ENCODE measurements around the gene GIN1. TPM values are rescaled to one million over a fixed set of nuclear protein-coding genes. Genes with fewer than 3 reads are reported as not detected.

The GIN1 gene
- total RNA-seq, 1 donor from 2014 or later, result 11.5 TPM

DNA sequence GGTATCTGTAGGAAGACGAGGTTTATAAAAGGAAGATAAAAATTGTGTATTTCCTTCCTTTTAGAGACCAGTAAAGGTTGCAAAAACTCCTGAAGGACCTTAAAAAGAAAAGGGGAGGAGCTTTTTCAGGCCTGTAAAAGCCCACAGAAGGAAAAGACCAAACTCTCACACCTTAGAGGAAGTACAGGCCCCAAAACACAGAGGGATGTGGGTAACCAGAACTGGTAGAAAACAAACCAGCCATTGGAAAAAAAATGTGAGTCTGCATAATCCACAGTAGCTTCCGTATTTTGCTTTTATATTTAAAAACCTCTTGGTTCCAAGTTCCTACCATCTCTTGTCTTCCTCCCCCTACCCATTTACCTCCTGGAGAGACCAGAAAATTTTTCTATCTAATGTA is 8.5 kb downstream of the GIN1 start:
- Histone ChIP-seq H3K4me1 (ENCODE audit: control insufficient read depth in 3 of 3, insufficient read depth in 3 of 3, low read length in 3 of 3) (no peaks in the 10 kb centered on the region), H3K4me3 (ENCODE audit: low read length in 3 of 3) (no peak overlapping the region), H3K36me3 (ENCODE audit: control insufficient read depth in 3 of 3, insufficient read depth in 3 of 3, low read length in 3 of 3) (peaks cover 0 to 7% (median 5%) of the 10 kb centered on the region in 3 donors), H3K27me3 (ENCODE audit: control insufficient read depth in 3 of 3, insufficient read depth in 3 of 3, low read length in 3 of 3) (no peaks in the 10 kb centered on the region), H3K27ac (ENCODE audit: low read depth, low read length) (no peak overlapping the region), H3K9me3 (ENCODE audit: control insufficient read depth in 3 of 3, low read length in 3 of 3) (no peaks in the 10 kb centered on the region), H3K9ac (ENCODE audit: low read depth in 1 of 3, low read length in 3 of 3) (no peak overlapping the region)

DNA sequence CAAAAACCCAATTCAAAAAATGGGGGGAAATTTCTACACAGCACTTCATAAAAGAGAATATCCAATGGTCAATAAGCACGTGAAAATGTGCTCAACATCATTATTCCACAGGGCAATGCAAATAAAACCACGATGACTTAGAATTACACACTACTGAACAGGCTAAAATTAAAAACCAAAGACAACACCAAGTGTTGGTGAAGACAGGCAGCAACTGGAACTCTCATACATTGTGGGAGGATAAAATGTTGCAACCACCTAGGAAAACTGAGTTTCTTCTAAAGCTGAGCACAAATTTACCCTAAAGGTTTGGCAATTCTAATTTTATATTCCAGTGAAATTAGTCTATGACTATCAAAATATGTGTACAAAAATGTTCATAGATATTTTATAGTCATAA is 9.5 kb downstream of the GIN1 start:
- H3K9ac ChIP-seq (ENCODE audit: low read depth in 1 of 3, low read length in 3 of 3), result no peak overlapping the region
- H3K4me1 ChIP-seq (ENCODE audit: control insufficient read depth in 3 of 3, insufficient read depth in 3 of 3, low read length in 3 of 3), result no peaks in the 10 kb centered on the region

GRCh38 chr5:103109277-103109676 is 10.7 kb downstream of the GIN1 start:
- H3K27ac ChIP-seq (ENCODE audit: low read depth, low read length), result no peak overlapping the region
- no peaks in the 10 kb centered on the region for H3K27me3 ChIP-seq (ENCODE audit: control insufficient read depth in 3 of 3, insufficient read depth in 3 of 3, low read length in 3 of 3)
- H3K9me3 ChIP-seq (ENCODE audit: control insufficient read depth in 3 of 3, low read length in 3 of 3), result no peaks in the 10 kb centered on the region
- peaks cover 0 to 9% (median 5%) of the 10 kb centered on the region in 3 donors for H3K36me3 ChIP-seq (ENCODE audit: control insufficient read depth in 3 of 3, insufficient read depth in 3 of 3, low read length in 3 of 3)
- no peak overlapping the region for H3K4me3 ChIP-seq (ENCODE audit: low read length in 3 of 3)
- H3K9ac ChIP-seq (ENCODE audit: low read depth in 1 of 3, low read length in 3 of 3), result no peak overlapping the region
- no peaks in the 10 kb centered on the region for H3K4me1 ChIP-seq (ENCODE audit: control insufficient read depth in 3 of 3, insufficient read depth in 3 of 3, low read length in 3 of 3)

More for the DNA sequence above, 9.5 kb downstream of the GIN1 start:
- Histone ChIP-seq H3K27me3 (ENCODE audit: control insufficient read depth in 3 of 3, insufficient read depth in 3 of 3, low read length in 3 of 3) (no peaks in the 10 kb centered on the region), H3K9me3 (ENCODE audit: control insufficient read depth in 3 of 3, low read length in 3 of 3) (no peaks in the 10 kb centered on the region), H3K36me3 (ENCODE audit: control insufficient read depth in 3 of 3, insufficient read depth in 3 of 3, low read length in 3 of 3) (peaks cover 0 to 9% (median 5%) of the 10 kb centered on the region in 3 donors), H3K4me3 (ENCODE audit: low read length in 3 of 3) (no peak overlapping the region), H3K27ac (ENCODE audit: low read depth, low read length) (no peak overlapping the region)

GRCh38 chr5:103108086-103108485 is 11.9 kb downstream of the GIN1 start:
- no peak overlapping the region for H3K9ac ChIP-seq (ENCODE audit: low read depth in 1 of 3, low read length in 3 of 3)
- H3K27me3 ChIP-seq (ENCODE audit: control insufficient read depth in 3 of 3, insufficient read depth in 3 of 3, low read length in 3 of 3), result no peaks in the 10 kb centered on the region
- H3K4me3 ChIP-seq (ENCODE audit: low read length in 3 of 3), result no peak overlapping the region
- no peaks in the 10 kb centered on the region for H3K4me1 ChIP-seq (ENCODE audit: control insufficient read depth in 3 of 3, insufficient read depth in 3 of 3, low read length in 3 of 3)
- peaks cover 0 to 11% (median 5%) of the 10 kb centered on the region in 3 donors for H3K36me3 ChIP-seq (ENCODE audit: control insufficient read depth in 3 of 3, insufficient read depth in 3 of 3, low read length in 3 of 3)
- no peaks in the 10 kb centered on the region for H3K9me3 ChIP-seq (ENCODE audit: control insufficient read depth in 3 of 3, low read length in 3 of 3)
- no peak overlapping the region for H3K27ac ChIP-seq (ENCODE audit: low read depth, low read length)

GRCh38 chr5:103102234-103102633 is 17.7 kb downstream of the GIN1 start:
- peaks cover 4 to 21% (median 12%) of the 10 kb centered on the region in 3 donors for H3K36me3 ChIP-seq (ENCODE audit: control insufficient read depth in 3 of 3, insufficient read depth in 3 of 3, low read length in 3 of 3)
- H3K27me3 ChIP-seq (ENCODE audit: control insufficient read depth in 3 of 3, insufficient read depth in 3 of 3, low read length in 3 of 3), result no peaks in the 10 kb centered on the region
- H3K27ac ChIP-seq (ENCODE audit: low read depth, low read length), result no peak overlapping the region
- no peaks in the 10 kb centered on the region for H3K4me1 ChIP-seq (ENCODE audit: control insufficient read depth in 3 of 3, insufficient read depth in 3 of 3, low read length in 3 of 3)
- no peaks in the 10 kb centered on the region for H3K9me3 ChIP-seq (ENCODE audit: control insufficient read depth in 3 of 3, low read length in 3 of 3)
- H3K4me3 ChIP-seq (ENCODE audit: low read length in 3 of 3), result no peak overlapping the region
- H3K9ac ChIP-seq (ENCODE audit: low read depth in 1 of 3, low read length in 3 of 3), result no peak overlapping the region

DNA sequence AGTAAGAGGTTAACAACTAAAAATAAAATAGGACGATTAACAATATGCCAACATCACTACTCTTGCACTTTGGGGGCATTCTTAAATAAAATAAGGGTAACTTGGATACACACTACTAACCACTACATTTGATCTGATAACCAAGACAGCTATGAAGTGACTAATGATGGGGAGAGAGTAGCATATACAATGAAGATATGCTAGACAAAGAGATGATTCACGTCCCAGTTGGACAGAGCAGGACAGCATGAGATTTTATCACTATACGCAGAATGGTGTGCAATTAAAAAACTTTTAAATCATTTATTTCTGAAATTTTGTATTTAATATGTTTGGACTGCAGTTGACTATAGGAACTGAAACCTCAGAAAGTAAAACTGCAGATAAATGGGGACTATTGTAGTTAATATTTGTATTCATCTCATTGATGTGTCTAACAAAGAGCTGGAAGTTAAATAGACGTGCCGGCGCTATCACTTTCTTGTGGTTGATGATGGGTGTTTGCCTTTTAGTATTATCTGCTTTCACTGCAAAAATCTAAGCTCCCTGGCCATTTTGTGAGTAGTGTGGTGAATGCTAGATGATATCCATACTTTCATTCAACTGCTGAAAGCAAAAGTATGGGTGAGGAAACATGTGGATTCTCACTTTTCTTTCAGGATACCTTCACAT is 18.7 kb downstream of the GIN1 start:
- Histone ChIP-seq H3K27me3 (ENCODE audit: control insufficient read depth in 3 of 3, insufficient read depth in 3 of 3, low read length in 3 of 3) (no peaks in the 10 kb centered on the region), H3K4me1 (ENCODE audit: control insufficient read depth in 3 of 3, insufficient read depth in 3 of 3, low read length in 3 of 3) (no peaks in the 10 kb centered on the region), H3K9ac (ENCODE audit: low read depth in 1 of 3, low read length in 3 of 3) (no peak overlapping the region), H3K27ac (ENCODE audit: low read depth, low read length) (no peak overlapping the region), H3K4me3 (ENCODE audit: low read length in 3 of 3) (no peak overlapping the region), H3K9me3 (ENCODE audit: control insufficient read depth in 3 of 3, low read length in 3 of 3) (no peaks in the 10 kb centered on the region), H3K36me3 (ENCODE audit: control insufficient read depth in 3 of 3, insufficient read depth in 3 of 3, low read length in 3 of 3) (peaks cover 7 to 20% (median 16%) of the 10 kb centered on the region in 3 donors)

GRCh38 chr5:103098993-103099392 is 20.9 kb downstream of the GIN1 start:
- Histone ChIP-seq H3K4me1 (ENCODE audit: control insufficient read depth in 3 of 3, insufficient read depth in 3 of 3, low read length in 3 of 3) (no peaks in the 10 kb centered on the region), H3K9ac (ENCODE audit: low read depth in 1 of 3, low read length in 3 of 3) (no peak overlapping the region), H3K27me3 (ENCODE audit: control insufficient read depth in 3 of 3, insufficient read depth in 3 of 3, low read length in 3 of 3) (no peaks in the 10 kb centered on the region), H3K36me3 (ENCODE audit: control insufficient read depth in 3 of 3, insufficient read depth in 3 of 3, low read length in 3 of 3) (peaks cover 7 to 23% (median 18%) of the 10 kb centered on the region in 3 donors), H3K27ac (ENCODE audit: low read depth, low read length) (no peak overlapping the region), H3K4me3 (ENCODE audit: low read length in 3 of 3) (no peak overlapping the region), H3K9me3 (ENCODE audit: control insufficient read depth in 3 of 3, low read length in 3 of 3) (no peaks in the 10 kb centered on the region)

- H3K27ac ChIP-seq (ENCODE audit: low read depth, low read length), result no peak overlapping the region
- peaks cover 10 to 31% (median 24%) of the 10 kb centered on the region in 3 donors for H3K36me3 ChIP-seq (ENCODE audit: control insufficient read depth in 3 of 3, insufficient read depth in 3 of 3, low read length in 3 of 3)
- no peaks in the 10 kb centered on the region for H3K27me3 ChIP-seq (ENCODE audit: control insufficient read depth in 3 of 3, insufficient read depth in 3 of 3, low read length in 3 of 3)
- H3K9ac ChIP-seq (ENCODE audit: low read depth in 1 of 3, low read length in 3 of 3), result no peak overlapping the region
- no peak overlapping the region for H3K4me3 ChIP-seq (ENCODE audit: low read length in 3 of 3)
- no peaks in the 10 kb centered on the region for H3K9me3 ChIP-seq (ENCODE audit: control insufficient read depth in 3 of 3, low read length in 3 of 3)
- no peaks in the 10 kb centered on the region for H3K4me1 ChIP-seq (ENCODE audit: control insufficient read depth in 3 of 3, insufficient read depth in 3 of 3, low read length in 3 of 3)
Observed at GRCh38 chr5:103094737-103095136, 25.2 kb downstream of the GIN1 start.

DNA sequence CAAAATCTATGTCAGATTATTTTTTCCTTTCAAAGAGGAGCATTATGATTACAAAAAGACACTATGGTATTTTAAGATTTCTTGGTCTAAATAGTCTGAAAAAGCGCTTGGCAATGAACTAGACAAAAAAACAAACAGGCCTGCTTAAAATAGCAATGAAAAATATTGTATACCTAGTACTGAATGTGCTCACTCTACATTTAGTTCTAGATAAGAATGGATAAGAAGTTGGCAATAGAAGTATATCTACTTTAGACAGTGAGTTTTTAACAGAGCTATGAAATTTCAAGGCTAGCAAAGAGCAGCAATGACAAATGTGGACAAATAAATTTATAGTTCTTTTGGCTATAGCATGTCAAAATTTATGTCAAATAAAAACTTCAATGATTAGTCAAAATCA is 26.2 kb downstream of the GIN1 start:
- Histone ChIP-seq H3K27ac (ENCODE audit: low read depth, low read length) (no peak overlapping the region), H3K4me3 (ENCODE audit: low read length in 3 of 3) (no peak overlapping the region), H3K36me3 (ENCODE audit: control insufficient read depth in 3 of 3, insufficient read depth in 3 of 3, low read length in 3 of 3) (peaks cover 13 to 33% (median 24%) of the 10 kb centered on the region in 3 donors), H3K9me3 (ENCODE audit: control insufficient read depth in 3 of 3, low read length in 3 of 3) (no peaks in the 10 kb centered on the region), H3K4me1 (ENCODE audit: control insufficient read depth in 3 of 3, insufficient read depth in 3 of 3, low read length in 3 of 3) (no peaks in the 10 kb centered on the region), H3K27me3 (ENCODE audit: control insufficient read depth in 3 of 3, insufficient read depth in 3 of 3, low read length in 3 of 3) (no peaks in the 10 kb centered on the region), H3K9ac (ENCODE audit: low read depth in 1 of 3, low read length in 3 of 3) (no peak overlapping the region)

DNA sequence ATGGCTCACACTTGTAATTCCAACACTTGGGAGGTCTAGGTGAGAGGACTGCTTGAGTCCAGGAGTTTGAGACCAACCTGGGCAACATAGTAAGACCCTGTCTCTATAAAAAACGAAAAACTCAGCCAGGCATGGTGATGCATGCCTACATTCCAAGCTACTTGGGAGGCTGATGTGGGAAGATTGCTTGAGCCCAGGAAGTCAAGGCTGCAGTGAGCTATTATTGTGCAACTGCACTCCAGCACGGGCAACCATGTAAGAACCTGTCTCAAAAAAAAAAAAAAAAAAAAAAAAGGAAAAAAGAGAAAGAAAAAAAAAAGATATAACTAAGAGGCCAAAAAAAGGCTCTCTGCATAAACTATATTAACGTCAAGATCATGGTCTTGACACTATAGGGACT is 27.3 kb downstream of the GIN1 start:
- Histone ChIP-seq H3K4me1 (ENCODE audit: control insufficient read depth in 3 of 3, insufficient read depth in 3 of 3, low read length in 3 of 3) (no peaks in the 10 kb centered on the region), H3K9ac (ENCODE audit: low read depth in 1 of 3, low read length in 3 of 3) (no peak overlapping the region), H3K36me3 (ENCODE audit: control insufficient read depth in 3 of 3, insufficient read depth in 3 of 3, low read length in 3 of 3) (peaks cover 13 to 40% (median 34%) of the 10 kb centered on the region in 3 donors), H3K4me3 (ENCODE audit: low read length in 3 of 3) (no peak overlapping the region), H3K27me3 (ENCODE audit: control insufficient read depth in 3 of 3, insufficient read depth in 3 of 3, low read length in 3 of 3) (no peaks in the 10 kb centered on the region), H3K27ac (ENCODE audit: low read depth, low read length) (no peak overlapping the region), H3K9me3 (ENCODE audit: control insufficient read depth in 3 of 3, low read length in 3 of 3) (no peaks in the 10 kb centered on the region)
